ENCODE measurements around the gene CXXC4. TPM values are rescaled to one million over a fixed set of nuclear protein-coding genes. Genes with fewer than 3 reads are reported as not detected.

Gene CXXC4
- total RNA-seq, 6 experiments from 2014 or later: 0.29 to 1.0 (median 0.89) TPM

DNA sequence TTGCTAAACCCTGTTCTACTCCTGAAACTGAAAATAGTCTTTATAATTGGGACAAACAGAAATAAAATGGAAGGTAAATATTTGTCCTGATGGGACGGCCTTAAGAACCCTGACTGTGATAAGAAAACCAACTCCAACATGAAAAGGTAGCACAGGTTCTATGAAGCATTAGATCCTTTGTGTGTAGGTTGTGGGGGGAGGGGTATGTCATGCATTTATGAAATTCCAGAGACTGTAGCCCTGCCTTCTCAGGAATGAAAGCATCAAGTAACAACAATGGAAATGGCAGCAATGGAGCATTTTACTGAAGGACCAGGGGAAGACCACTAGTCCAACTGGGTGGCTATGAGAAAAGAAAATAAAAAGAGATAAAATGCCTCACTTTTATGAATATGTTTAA lies 23.9 kb downstream of the CXXC4 start:
- TF ChIP-seq POLR2A (IDR thresholded peaks at IDR 0.05): no peak
- TF ChIP-seq, protein P1, sequence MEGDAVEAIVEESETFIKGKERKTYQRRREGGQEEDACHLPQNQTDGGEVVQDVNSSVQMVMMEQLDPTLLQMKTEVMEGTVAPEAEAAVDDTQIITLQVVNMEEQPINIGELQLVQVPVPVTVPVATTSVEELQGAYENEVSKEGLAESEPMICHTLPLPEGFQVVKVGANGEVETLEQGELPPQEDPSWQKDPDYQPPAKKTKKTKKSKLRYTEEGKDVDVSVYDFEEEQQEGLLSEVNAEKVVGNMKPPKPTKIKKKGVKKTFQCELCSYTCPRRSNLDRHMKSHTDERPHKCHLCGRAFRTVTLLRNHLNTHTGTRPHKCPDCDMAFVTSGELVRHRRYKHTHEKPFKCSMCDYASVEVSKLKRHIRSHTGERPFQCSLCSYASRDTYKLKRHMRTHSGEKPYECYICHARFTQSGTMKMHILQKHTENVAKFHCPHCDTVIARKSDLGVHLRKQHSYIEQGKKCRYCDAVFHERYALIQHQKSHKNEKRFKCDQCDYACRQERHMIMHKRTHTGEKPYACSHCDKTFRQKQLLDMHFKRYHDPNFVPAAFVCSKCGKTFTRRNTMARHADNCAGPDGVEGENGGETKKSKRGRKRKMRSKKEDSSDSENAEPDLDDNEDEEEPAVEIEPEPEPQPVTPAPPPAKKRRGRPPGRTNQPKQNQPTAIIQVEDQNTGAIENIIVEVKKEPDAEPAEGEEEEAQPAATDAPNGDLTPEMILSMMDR (IDR thresholded peaks at IDR 0.05): no peak
- ATAC-seq: no peak
- H3K4me3 ChIP-seq: no peak overlapping the region

DNA sequence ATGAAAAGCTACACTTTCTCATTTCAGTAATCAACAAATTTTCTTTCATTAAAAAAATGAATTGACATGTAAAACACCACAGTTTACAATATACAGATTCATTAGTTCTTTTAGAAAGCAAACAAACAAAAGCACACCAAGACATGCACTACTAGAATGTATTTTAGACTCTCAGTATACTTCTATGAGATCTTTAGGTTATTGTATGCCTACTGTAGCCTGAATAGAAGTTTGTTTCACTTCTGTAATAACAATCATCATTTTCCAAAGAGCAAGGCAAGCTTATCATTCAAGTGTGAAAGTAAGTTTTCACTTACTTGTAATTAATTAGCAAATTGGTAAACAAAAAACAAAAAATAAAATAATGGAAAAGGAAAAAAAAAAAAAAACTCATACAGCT lies 24.9 kb downstream of the CXXC4 start:
- Histone ChIP-seq H3K9me3 (no peaks in the 10 kb centered on the region), H3K36me3 (no peaks in the 10 kb centered on the region), H3K4me1 (no peaks in the 10 kb centered on the region), H3K4me3 (no peak overlapping the region), H3K27me3 (no peaks in the 10 kb centered on the region), H3K27ac (no peak overlapping the region)
- TF ChIP-seq, protein P1 (IDR thresholded peaks at IDR 0.05): no peak
- TF ChIP-seq POLR2A (IDR thresholded peaks at IDR 0.05): no peak
- ATAC-seq: no peak
- DNase-seq: no peak
- intact Hi-C loops (cut with DNase I): no loop called here

More for the DNA sequence above, 23.9 kb downstream of the CXXC4 start:
- WGBS (ENCODE audit: insufficient coverage, low coverage, low lambda C conversion rate, missing lambda C conversion rate): 33% methylated on average over 1 of the region's 1 CpG
- Histone ChIP-seq H3K36me3 (no peaks in the 10 kb centered on the region), H3K27me3 (no peaks in the 10 kb centered on the region), H3K4me1 (no peaks in the 10 kb centered on the region), H3K27ac (no peak overlapping the region), H3K9me3 (no peaks in the 10 kb centered on the region)
- no peak for DNase-seq
- intact Hi-C loops (cut with DNase I): no loop called here

DNA sequence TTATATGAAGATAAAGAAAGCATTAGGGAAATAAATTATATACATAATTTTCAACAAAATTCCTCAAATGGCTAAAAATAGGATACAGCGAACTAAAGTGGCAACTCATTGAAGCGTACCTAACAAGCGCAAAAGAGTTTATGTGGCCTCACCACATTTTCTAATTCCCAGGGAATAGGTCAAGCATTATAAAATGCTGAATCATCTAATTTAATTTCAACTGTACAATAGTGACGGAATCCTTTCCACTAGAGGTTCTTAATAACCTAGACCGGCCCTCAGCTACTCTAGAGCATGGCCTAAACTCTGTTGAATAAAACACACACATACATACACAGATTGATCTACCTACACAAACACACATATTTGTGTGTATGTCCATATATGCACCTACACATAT lies 29.1 kb downstream of the CXXC4 start:
- no peaks in the 10 kb centered on the region for H3K4me1 ChIP-seq
- H3K27ac ChIP-seq: no peak overlapping the region
- ATAC-seq: no peak
- no peak for DNase-seq
- intact Hi-C loops (cut with DNase I): no loop called here
- no peaks in the 10 kb centered on the region for H3K36me3 ChIP-seq
- H3K4me3 ChIP-seq: no peak overlapping the region
- WGBS (ENCODE audit: insufficient coverage, low coverage, low lambda C conversion rate, missing lambda C conversion rate): 89% methylated on average over 5 of the region's 5 CpGs
- TF ChIP-seq, protein P1 (IDR thresholded peaks at IDR 0.05): no peak
- no peak for TF ChIP-seq POLR2A (IDR thresholded peaks at IDR 0.05)
- no peaks in the 10 kb centered on the region for H3K9me3 ChIP-seq
- H3K27me3 ChIP-seq: no peaks in the 10 kb centered on the region

DNA sequence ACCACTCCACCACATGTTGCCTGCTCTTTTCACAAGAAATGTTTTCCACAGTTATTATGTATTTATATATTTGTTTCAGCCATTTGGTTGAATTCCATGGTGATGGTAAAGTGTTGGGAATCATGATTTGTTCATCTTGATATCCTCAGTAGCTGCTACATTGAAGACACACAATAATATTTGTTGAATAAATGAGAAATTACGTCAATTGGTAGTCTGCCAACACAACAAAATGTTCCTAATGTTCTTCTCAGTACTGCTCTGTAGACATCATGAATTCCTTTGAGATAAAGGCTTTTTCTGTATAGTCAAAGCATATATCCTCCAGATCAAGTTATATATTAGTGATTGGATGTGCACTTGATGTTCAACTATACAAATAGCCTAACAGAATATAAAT lies 29.5 kb downstream of the CXXC4 start:
- H3K36me3 ChIP-seq: no peaks in the 10 kb centered on the region
- TF ChIP-seq POLR2A (IDR thresholded peaks at IDR 0.05): no peak
- TF ChIP-seq, protein P1 (IDR thresholded peaks at IDR 0.05): no peak
- H3K27ac ChIP-seq: no peak overlapping the region
- no peaks in the 10 kb centered on the region for H3K9me3 ChIP-seq
- intact Hi-C loops (cut with DNase I): no loop called here
- no peaks in the 10 kb centered on the region for H3K4me1 ChIP-seq
- no peak for ATAC-seq
- 36% methylated on average over 1 of the region's 1 CpG for WGBS (ENCODE audit: insufficient coverage, low coverage, low lambda C conversion rate, missing lambda C conversion rate)
- DNase-seq: no peak
- H3K4me3 ChIP-seq: no peak overlapping the region
- no peaks in the 10 kb centered on the region for H3K27me3 ChIP-seq

DNA sequence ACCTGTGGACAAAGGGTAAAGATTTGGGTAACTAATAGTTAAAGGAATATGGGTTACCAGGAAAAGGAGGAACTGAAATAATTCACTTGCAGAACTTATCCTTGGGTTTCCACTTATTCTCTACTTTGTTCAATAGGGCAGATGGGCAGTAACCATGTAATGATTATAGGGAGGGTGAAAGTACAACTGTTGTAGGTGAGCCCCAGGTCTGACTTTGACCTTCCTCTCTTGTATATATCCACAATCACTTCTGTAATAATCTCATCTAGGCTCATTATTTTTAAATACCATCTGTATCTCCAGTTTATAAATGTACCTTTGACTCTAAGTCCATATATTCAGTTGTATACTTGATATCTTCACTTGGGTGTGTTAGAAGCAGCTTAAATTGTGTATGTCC lies 32.1 kb downstream of the CXXC4 start:
- Histone ChIP-seq H3K27ac (no peak overlapping the region), H3K9me3 (no peaks in the 10 kb centered on the region), H3K4me1 (no peaks in the 10 kb centered on the region), H3K36me3 (no peaks in the 10 kb centered on the region), H3K4me3 (no peak overlapping the region), H3K27me3 (no peaks in the 10 kb centered on the region)
- no peak for TF ChIP-seq POLR2A (IDR thresholded peaks at IDR 0.05)
- TF ChIP-seq, protein P1 (IDR thresholded peaks at IDR 0.05): no peak
- intact Hi-C loops (cut with DNase I): no loop called here
- no peak for DNase-seq
- no peak for ATAC-seq

All from right lobe of liver (tissue), 6 donors.